Activated naive CD8-positive, alpha-beta T cell treated with anti-CD3 and anti-CD28 coated beads, Interleukin-2, amount 50 U/mL, for 16 hours (primary cell): ENCODE measurements around the gene TBC1D25.

Experiments used
- DNase-seq: peaks from one replicate; pipeline ENCODE4 v3.0.0-alpha.2; 2020; ENCODE audit warnings: low read depth, low spot score

Gene TBC1D25

GRCh38 chrX:48560681-48561080 is 21.2 kb downstream of the TBC1D25 start:
- no peak for DNase-seq

GRCh38 chrX:48569958-48570357 is 30.4 kb downstream of the TBC1D25 start:
- DNase-seq: no peak

DNA sequence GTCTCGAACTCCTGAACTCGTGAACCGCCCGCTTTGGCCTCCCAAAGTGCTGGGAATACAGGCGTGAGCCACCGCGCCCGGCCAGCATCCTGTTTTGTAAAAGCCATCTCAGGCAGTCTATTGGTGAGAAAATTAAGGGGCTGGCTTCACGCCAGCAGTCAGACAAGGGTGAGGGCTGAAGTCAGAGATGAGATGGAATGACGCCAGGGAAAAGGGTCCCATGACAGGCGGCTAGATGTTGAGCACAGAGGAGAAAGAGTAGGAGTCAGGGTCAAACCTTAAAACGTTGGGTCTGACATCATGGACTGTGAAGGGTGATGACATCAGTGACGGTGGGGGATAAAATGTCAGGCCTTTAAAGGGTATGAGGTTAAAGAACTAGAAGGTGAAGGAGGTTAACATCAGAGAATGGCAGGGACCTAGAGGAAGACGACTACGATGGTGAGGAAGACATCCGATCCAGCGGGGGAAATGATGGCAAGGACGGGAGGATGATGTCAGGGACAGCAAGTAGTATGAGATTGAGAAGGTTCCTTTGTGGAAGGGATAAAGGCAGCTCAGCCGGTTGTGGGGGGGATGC is 34.3 kb downstream of the TBC1D25 start:
- no peak for DNase-seq

DNA sequence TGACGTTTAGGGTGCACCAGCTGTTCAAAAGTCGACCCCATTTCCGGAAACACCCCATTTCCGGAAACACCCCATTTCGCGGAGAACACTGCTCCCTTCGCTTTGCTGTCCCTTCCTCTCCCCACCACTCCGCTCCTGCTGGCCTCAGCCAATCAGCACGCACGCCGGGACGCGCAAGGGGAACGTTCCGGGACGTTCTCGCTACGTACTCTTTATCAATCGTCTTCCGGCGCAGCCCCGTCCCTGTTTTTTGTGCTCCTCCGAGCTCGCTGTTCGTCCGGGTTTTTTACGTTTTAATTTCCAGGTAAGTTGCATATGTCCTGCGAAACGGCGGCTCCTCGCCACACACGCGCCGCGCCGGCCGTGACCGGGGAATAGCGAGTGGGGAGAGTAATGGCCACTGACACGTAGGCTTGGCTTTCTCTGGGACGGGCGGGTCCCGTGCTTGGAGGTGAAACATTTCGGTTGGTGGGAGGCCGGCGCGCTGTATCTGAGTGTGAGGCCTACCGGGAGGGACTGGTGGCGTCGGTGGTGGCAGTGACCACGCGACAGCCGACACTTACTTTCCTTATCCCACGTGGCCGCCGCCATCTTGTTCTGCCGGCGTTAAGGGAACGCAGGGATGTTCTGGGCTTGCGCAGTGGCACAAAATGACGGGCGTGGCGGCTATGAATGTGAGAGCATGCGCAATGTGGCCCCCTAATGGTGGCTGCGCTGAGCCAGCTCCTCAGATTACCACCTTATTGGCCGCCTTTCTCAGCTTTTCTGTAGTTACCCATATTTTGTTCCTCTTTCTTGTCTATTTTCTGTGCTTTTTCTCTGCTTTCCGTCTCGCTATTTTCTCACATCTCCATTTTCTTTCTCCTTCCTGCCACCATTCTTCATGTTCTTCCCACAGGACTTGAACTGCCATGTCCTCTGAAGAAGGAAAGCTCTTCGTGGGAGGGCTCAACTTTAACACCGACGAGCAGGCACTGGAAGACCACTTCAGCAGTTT is 35.1 kb downstream of the TBC1D25 start, which contains the start of gene RBM3:
RBM3 (plus strand) TSS at position 215 of the 997 bp plus-strand sequence; CDS start at position 912, 697 bp downstream.
- peak; percentile 75 for DNase-seq

DNA sequence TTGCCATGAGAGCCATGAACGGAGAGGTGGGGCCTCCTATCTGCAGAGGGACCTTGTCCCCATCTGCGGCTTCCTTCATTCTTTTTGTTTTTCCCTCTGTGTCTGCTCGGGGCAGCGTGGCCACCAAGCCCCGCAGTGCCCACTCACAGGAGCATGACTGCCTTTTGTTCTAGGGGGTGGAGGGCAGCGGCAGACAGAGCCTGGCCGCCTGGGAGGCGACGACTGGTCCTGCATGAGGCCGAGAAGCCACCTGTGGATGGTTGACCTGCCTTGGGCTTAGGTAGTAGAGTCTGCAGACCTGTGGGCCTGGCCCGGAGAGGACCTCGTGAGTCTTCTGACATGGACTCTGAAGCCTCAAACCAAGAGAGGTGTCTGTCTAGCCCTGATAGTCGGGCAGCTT is 36.1 kb downstream of the TBC1D25 start:
- no peak for DNase-seq

DNA sequence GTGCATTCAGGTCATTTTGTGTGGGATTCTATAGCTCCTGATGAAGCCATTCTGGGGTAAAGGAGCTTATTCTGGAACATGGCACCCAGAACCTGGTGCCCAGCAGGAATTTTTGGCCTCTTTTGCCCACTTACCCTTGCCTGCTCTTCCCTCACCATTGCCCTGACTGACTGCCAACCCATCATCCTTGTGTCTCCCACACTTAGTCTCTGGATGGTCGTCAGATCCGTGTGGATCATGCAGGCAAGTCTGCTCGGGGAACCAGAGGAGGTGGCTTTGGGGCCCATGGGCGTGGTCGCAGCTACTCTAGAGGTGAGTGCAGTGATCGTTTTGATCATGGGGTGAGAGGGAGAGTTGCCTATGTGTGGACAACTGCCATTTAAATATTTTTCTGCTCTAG is 36.6 kb downstream of the TBC1D25 start:
- DNase-seq: no peak

DNA sequence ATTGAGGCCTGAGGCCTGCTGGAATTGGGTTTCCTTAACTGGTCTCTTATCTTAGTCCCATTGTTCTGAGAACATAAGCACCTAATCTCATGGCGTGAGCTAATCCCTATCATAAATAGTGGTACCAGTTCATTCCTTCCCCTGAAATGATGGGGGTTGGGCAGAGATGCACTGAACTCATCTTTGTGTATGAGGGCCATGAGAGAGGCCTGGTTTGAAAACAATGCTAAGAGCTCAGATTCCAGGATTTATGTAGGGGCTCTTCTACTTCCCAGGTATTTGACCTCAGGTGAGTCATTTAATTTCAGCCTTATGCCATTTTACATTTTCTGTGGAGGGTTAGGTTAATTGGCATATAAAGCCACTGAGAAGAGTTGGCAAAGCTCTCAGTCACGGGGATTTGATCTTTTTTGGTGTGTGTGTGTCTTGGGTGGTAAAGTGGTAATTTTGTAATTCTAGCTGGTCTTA is 39.2 kb downstream of the TBC1D25 start:
- no peak for DNase-seq

GRCh38 chrX:48579259-48579658 is 39.7 kb downstream of the TBC1D25 start:
- no peak for DNase-seq

GRCh38 chrX:48580662-48581061 is 41.1 kb downstream of the TBC1D25 start:
- DNase-seq: no peak

DNA sequence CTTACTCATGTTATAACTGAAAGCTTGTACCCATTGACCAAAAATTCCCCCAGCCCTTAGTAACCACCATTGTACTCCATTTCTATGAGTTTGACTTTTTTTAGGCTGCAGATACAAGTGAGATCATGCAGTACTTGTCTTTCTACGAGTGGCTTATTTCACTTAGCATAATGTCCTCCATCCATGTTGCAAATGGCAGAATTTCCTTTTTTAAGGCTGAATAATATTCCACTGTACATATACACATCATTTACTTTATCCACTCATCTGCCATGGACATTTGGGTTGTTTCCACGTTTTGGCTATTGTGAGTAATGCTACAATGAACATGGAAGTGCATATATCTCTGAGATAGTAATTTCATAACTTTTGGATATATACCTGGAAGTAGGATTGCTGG is 45.2 kb downstream of the TBC1D25 start:
- no peak for DNase-seq

GRCh38 chrX:48589482-48590162 is 50.1 kb downstream of the TBC1D25 start:
- no peak for DNase-seq

- DNase-seq: no peak
Measured at GRCh38 chrX:48590203-48591103, 50.9 kb downstream of the TBC1D25 start.

DNA sequence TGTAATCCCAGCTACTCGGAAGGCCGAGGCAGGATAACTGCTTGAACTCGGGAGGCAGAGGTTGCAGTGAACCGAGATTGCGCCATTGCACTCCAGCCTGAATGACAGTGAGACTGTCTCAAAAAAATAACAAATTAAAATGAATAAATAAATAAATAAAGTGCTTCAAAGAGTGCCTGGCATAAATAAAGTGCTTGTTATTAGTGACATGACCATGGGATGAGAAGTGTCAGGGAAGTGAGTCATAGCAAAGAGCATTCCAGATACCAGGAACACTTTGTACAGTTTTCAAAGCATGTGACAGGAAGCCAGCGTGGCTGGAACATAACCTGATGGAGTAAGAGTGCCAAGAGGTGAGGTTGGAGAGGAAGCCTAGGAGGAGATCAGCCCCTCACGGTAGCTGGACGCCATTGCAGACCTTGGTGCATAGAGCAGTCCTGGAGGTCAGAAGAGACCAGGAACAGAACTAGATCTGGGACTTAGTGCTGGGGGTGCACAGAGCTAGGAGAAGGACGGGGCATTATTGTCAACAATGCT is 51.8 kb downstream of the TBC1D25 start:
- no peak for DNase-seq

- no peak for DNase-seq
Measured at GRCh38 chrX:48592971-48593370, 53.5 kb downstream of the TBC1D25 start.

- no peak for DNase-seq
Measured at GRCh38 chrX:48595929-48596328, 56.4 kb downstream of the TBC1D25 start.

GRCh38 chrX:48597353-48598264 is 58.1 kb downstream of the TBC1D25 start, which contains the start of gene WDR13:
Gene WDR13, plus strand, starts transcription at chrX:48597492. Its CDS starts 505 bp downstream, at chrX:48597997.
- peak; percentile 67 for DNase-seq

DNA sequence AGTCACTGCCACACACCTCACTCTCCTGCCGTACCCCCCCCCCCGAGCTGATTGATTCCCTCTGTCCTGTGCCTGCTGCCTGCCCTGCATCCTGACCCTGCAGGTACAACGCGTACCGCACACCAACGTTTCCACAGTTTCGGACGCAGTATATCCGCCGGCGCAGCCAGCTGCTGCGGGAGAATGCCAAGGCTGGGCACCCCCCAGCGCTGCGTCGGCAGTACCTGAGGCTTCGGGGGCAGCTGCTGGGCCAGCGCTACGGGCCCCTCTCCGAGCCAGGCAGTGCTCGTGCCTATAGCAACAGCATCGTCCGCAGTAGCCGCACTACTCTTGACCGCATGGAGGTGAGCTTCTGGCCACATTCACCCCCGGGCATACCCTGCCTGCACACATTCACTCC is 59.1 kb downstream of the TBC1D25 start:
- DNase-seq: no peak

DNA sequence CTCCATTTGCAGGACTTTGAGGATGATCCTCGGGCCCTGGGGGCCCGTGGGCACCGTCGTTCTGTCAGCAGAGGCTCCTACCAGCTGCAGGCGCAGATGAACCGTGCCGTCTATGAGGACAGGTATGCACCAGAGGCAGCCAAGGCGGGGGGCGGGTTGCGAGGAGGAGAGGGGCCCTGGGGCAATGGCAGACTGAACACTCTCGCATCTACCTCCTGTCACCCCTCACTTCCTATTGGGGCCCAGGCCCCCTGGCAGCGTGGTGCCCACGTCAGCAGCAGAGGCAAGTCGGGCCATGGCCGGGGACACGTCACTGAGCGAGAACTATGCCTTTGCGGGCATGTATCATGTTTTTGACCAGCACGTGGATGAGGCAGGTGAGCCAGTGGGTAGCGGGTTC is 59.8 kb downstream of the TBC1D25 start:
- DNase-seq: no peak

GRCh38 chrX:48600226-48600625 is 60.7 kb downstream of the TBC1D25 start:
- DNase-seq: no peak
